Transverse colon (tissue), 3 donors: ENCODE data around the gene ENTPD8.

ENCODE experiments used
- EP300 ChIP-seq: sonication (generic); formaldehyde crosslinking; IDR thresholded peaks from one replicate; pipeline ENCODE4 v1.6.1; 2017; ENCODE audit warnings: antibody characterized with exemption, low read depth
- POLR2A ChIP-seq: fragments of 450-650 bp; IDR thresholded peaks from one replicate; pipeline ENCODE4 v1.6.1; 2016; ENCODE audit warnings: antibody characterized with exemption, mild to moderate bottlenecking, moderate library complexity
- TF ChIP-seq, protein P1 (sequence below), 5 experiments: fragments of 200-600 bp in 3 of 5; fragments of 450-650 bp in 2 of 5; sonication (generic) in 3 of 5; IDR thresholded peaks; 1 replicate in 2 of 5; 2 replicates in 3 of 5; pipeline ENCODE4 v1.5.1; 2016 to 2017; ENCODE audit warnings: antibody characterized with exemption in 5 of 5, inconsistent platforms in 3 of 5, mild to moderate bottlenecking in 2 of 5, moderate library complexity in 1 of 5

DNA sequence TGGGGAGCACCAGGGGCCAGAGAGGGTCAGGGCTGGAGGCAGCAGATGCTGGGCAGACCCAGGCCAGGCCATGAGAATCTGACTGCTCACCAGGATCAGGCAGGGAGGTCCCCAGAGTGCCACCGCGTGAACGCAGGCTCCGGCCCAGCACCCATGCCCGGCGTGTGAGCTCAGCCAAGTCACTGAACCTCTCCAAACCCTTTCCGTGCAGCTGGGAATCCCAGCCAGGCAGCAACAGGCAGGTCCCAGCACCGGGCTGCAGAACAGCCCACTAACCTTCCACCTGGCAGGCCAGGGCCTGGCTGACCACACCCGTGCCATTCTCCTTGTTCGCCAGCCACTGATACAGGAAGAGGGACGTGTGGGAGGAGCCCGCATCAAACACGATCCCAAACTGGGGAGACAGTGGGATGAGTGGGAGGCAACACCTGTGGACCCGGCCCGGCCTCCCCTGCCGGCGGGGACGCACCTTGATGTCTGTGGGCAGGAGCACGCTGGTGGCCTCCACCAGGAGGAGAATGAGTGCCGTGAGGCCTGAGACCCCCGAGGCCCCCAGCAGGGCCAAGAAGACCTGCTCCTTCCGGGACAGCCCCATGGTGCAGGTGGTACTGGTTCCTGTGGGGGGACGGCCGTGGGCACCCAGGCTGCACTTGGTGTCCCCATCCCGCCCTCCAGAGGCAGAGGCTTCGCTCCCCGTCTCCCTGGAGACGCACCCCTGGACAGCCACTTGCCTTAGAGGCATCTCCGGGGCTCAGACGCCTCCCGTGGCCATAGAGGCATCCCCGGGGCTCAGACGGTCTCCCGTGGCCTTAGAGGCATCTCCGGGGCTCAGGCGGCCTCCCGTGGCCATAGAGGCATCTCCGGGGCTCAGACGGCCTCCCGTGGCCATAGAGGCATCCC, 3.2 kb downstream of the ENTPD8 start:
- TF ChIP-seq POLR2A (no peak), EP300 (no peak)
- TF ChIP-seq, protein P1, sequence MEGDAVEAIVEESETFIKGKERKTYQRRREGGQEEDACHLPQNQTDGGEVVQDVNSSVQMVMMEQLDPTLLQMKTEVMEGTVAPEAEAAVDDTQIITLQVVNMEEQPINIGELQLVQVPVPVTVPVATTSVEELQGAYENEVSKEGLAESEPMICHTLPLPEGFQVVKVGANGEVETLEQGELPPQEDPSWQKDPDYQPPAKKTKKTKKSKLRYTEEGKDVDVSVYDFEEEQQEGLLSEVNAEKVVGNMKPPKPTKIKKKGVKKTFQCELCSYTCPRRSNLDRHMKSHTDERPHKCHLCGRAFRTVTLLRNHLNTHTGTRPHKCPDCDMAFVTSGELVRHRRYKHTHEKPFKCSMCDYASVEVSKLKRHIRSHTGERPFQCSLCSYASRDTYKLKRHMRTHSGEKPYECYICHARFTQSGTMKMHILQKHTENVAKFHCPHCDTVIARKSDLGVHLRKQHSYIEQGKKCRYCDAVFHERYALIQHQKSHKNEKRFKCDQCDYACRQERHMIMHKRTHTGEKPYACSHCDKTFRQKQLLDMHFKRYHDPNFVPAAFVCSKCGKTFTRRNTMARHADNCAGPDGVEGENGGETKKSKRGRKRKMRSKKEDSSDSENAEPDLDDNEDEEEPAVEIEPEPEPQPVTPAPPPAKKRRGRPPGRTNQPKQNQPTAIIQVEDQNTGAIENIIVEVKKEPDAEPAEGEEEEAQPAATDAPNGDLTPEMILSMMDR (IDR thresholded peaks at IDR 0.05): no peak
